HCT116 (cell line): ENCODE data around the gene EGFL8.

Experiments used
- EGR1 ChIP-seq: IDR thresholded peaks from 2 replicates; pipeline ENCODE4 v1.6.1; 2012; ENCODE audit warnings: low read depth
- EZH2 ChIP-seq: fragments of 200-600 bp; sonication (generic); IDR thresholded peaks from 2 replicates; pipeline ENCODE4 v1.6.1; 2017; ENCODE audit warnings: antibody characterized with exemption, mixed run types
- EZH2phosphoT487 ChIP-seq: fragments of 200-600 bp; IDR thresholded peaks from 2 replicates; pipeline ENCODE4 v1.6.1; 2018; ENCODE audit warnings: antibody characterized with exemption, borderline replicate concordance
- POLR2A ChIP-seq: IDR thresholded peaks from 2 replicates; pipeline ENCODE4 v1.7.0; 2011; ENCODE audit warnings: borderline replicate concordance; ENCODE audit not compliant: insufficient read depth, insufficient read length; ENCODE audit errors: extremely low read depth
- POLR2AphosphoS5 ChIP-seq: IDR thresholded peaks from 2 replicates; pipeline ENCODE4 v1.6.1; 2011; ENCODE audit warnings: mild to moderate bottlenecking, low read depth, low read length, moderate library complexity
- RAD21 ChIP-seq: IDR thresholded peaks from 2 replicates; pipeline ENCODE4 v1.6.1; 2012; ENCODE audit warnings: low read depth, mild to moderate bottlenecking
- SIN3A ChIP-seq: IDR thresholded peaks from 2 replicates; pipeline ENCODE4 v1.6.1; 2012; ENCODE audit warnings: low read depth
- SP1 ChIP-seq: IDR thresholded peaks from 2 replicates; pipeline ENCODE4 v1.6.1; 2012; ENCODE audit warnings: low read depth
- TF ChIP-seq, protein P1 (sequence below), 3 experiments: fragments of 200-600 bp in 1 of 3; sonication (generic) in 1 of 3; IDR thresholded peaks in 2 of 3; conservative IDR thresholded peaks in 1 of 3; 2 replicates each; pipeline ENCODE4 v1.5.1; 2012 to 2017; ENCODE audit warnings: low read depth in 2 of 3, low read length in 2 of 3, antibody characterized with exemption in 1 of 3, borderline replicate concordance in 1 of 3, control low read depth in 1 of 3, mild to moderate bottlenecking in 1 of 3, mixed read lengths in 1 of 3, mixed run types in 1 of 3, moderate library complexity in 1 of 3; ENCODE audit not compliant: insufficient read depth in 1 of 3

DNA sequence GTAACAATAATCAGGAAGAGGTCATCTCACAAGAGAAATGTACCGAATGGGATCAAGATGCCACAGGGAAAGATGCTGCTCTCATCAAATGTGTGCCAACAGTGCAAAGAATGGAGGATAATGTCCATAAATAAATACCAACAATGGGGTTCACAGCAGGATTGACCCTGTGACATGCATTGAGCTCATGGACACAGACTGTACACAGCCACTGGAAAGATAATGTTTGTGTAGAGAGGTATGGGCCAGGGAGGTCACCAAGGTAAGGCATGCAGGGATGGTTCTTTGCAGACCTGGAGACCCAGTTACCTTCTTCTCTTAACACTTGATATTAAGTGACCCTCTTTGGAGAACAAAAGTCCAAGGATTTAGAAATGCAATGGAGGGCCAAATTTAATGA, 10.0 kb downstream of the EGFL8 start:
- TF ChIP-seq, protein P1, sequence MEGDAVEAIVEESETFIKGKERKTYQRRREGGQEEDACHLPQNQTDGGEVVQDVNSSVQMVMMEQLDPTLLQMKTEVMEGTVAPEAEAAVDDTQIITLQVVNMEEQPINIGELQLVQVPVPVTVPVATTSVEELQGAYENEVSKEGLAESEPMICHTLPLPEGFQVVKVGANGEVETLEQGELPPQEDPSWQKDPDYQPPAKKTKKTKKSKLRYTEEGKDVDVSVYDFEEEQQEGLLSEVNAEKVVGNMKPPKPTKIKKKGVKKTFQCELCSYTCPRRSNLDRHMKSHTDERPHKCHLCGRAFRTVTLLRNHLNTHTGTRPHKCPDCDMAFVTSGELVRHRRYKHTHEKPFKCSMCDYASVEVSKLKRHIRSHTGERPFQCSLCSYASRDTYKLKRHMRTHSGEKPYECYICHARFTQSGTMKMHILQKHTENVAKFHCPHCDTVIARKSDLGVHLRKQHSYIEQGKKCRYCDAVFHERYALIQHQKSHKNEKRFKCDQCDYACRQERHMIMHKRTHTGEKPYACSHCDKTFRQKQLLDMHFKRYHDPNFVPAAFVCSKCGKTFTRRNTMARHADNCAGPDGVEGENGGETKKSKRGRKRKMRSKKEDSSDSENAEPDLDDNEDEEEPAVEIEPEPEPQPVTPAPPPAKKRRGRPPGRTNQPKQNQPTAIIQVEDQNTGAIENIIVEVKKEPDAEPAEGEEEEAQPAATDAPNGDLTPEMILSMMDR (IDR thresholded peaks at IDR 0.05 in 2 of 3, conservative IDR thresholded peaks at IDR 0.05 in 1 of 3; ENCODE audit: borderline replicate concordance in 1 of 3, insufficient read depth in 1 of 3, low read depth in 2 of 3, low read length in 2 of 3), result no peak
- TF ChIP-seq EZH2phosphoT487, result no peak
- no peak for TF ChIP-seq POLR2A
- TF ChIP-seq RAD21, result no peak
- TF ChIP-seq EZH2, result no peak
- TF ChIP-seq SP1, result no peak
- no peak for TF ChIP-seq EGR1
- TF ChIP-seq POLR2AphosphoS5, result no peak
- no peak for TF ChIP-seq SIN3A
